ENCODE data around the gene PHACTR1. TPM values are rescaled to one million over a fixed set of nuclear protein-coding genes. Genes with fewer than 3 reads are reported as not detected.

Gene PHACTR1
- total and polyA plus RNA-seq, 9 of the 15 experiments (the other 6 are each of a cell fraction or from before 2014, with no cell fraction given): 11.5 to 32.6 (median 22.0) TPM

GRCh38 chr6:13125841-13126240 is 409.3 kb downstream of the PHACTR1 start (continued):
- no peak for TF ChIP-seq ZNF445 (CRISPR knock-in tag; IDR thresholded peaks at IDR 0.05; ENCODE audit: low read depth)
- TF ChIP-seq NCOA6 (IDR thresholded peaks at IDR 0.05): no peak
- TF ChIP-seq TEAD4 (IDR thresholded peaks at IDR 0.05; ENCODE audit: low read length): no peak
- TF ChIP-seq TEAD4 (CRISPR knock-in tag; IDR thresholded peaks at IDR 0.05; ENCODE audit: borderline replicate concordance): no peak

- ATAC-seq (no peak), FAIRE-seq (peak; percentile 32), DNase-seq (ENCODE audit: extremely low read depth in 1 of 4, low spot score in 3 of 4) (no peak)
- CTCF ChIA-PET (ENCODE audit: low intra/inter-chr PET ratio): no interaction called here
- peaks cover 7 to 9% of the 10 kb centered on the region in 2 experiments; a peak in 4 of 5 replicates for H3K27me3 ChIP-seq (ENCODE audit: control insufficient read depth in 2 of 2, insufficient read depth in 2 of 2, low read length in 2 of 2)
- no peaks in the 10 kb centered on the region for H3K79me2 ChIP-seq (ENCODE audit: control insufficient read depth, insufficient read depth, low read length)
- H3K4me1 ChIP-seq (replicated peaks in 1 of 2; ENCODE audit: control insufficient read depth in 2 of 2, insufficient read depth in 2 of 2, low read length in 2 of 2): no peaks in the 10 kb centered on the region
- intact Hi-C loops (cut with micrococcal nuclease): no loop called here
- H3K9me3 ChIP-seq (replicated peaks; ENCODE audit: control insufficient read depth, insufficient read depth, low read depth, low read length): no peaks in the 10 kb centered on the region
- no peak overlapping the region for H3K4me3 ChIP-seq
- H2AFZ ChIP-seq (ENCODE audit: low read depth, low read length): no peak overlapping the region
- no peak overlapping the region for H3K27ac ChIP-seq (ENCODE audit: extremely low read depth, low read depth, low read length)
- POLR2A ChIA-PET: no interaction called here
- no TSS peak for BruUV-seq (replicated peaks)
- no peaks in the 10 kb centered on the region for H4K20me1 ChIP-seq (replicated peaks; ENCODE audit: control insufficient read depth, insufficient read depth, low read length)
- in situ Hi-C loops (cut with MboI): no loop called here
- H3K9me1 ChIP-seq (ENCODE audit: control insufficient read depth, insufficient read depth, low read length): no peaks in the 10 kb centered on the region
- 2% methylated on average over 4 of the region's 4 CpGs for WGBS (ENCODE audit: insufficient coverage, low coverage, missing lambda C conversion rate)
- no peak for TF ChIP-seq NR1H2 (CRISPR knock-in tag; IDR thresholded peaks at IDR 0.05)
- no peak for TF ChIP-seq HNRNPLL (IDR thresholded peaks at IDR 0.05; ENCODE audit: low read depth, low read length, poor library complexity, severe bottlenecking)
- no peak for TF ChIP-seq MEF2D (tag; conservative IDR thresholded peaks at IDR 0.05; ENCODE audit: low read depth)
- TF ChIP-seq ZNF41 (CRISPR knock-in tag; conservative IDR thresholded peaks at IDR 0.05): no peak
- TF ChIP-seq SMARCB1 (IDR thresholded peaks at IDR 0.05; ENCODE audit: insufficient read length, low read depth): no peak
- no peak for TF ChIP-seq ZSCAN32 (CRISPR knock-in tag; IDR thresholded peaks at IDR 0.05)
- TF ChIP-seq, protein P1, sequence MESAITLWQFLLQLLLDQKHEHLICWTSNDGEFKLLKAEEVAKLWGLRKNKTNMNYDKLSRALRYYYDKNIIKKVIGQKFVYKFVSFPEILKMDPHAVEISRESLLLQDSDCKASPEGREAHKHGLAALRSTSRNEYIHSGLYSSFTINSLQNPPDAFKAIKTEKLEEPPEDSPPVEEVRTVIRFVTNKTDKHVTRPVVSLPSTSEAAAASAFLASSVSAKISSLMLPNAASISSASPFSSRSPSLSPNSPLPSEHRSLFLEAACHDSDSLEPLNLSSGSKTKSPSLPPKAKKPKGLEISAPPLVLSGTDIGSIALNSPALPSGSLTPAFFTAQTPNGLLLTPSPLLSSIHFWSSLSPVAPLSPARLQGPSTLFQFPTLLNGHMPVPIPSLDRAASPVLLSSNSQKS (CRISPR knock-in tag; IDR thresholded peaks at IDR 0.05): no peak
- no peak for TF ChIP-seq NR2C2 (CRISPR knock-in tag; IDR thresholded peaks at IDR 0.05)
- no peak for TF ChIP-seq NR2C2 (tag; IDR thresholded peaks at IDR 0.05)
- no peak for TF ChIP-seq MTA3 (IDR thresholded peaks at IDR 0.05; ENCODE audit: borderline replicate concordance)
- TF ChIP-seq KLF16 (IDR thresholded peaks at IDR 0.05): no peak
- TF ChIP-seq ZNF347 (CRISPR knock-in tag; IDR thresholded peaks at IDR 0.05; ENCODE audit: low read depth): no peak
- TF ChIP-seq KAT7 (CRISPR knock-in tag; IDR thresholded peaks at IDR 0.05; ENCODE audit: borderline replicate concordance): no peak
- no peak overlapping the region for H3K9ac ChIP-seq (ENCODE audit: insufficient read depth in 1 of 2, low read depth in 2 of 2, low read length in 2 of 2)
- H3K4me2 ChIP-seq (ENCODE audit: insufficient read depth, low read length): no peak overlapping the region
- no peaks in the 10 kb centered on the region for H3K36me3 ChIP-seq (ENCODE audit: control insufficient read depth, insufficient read depth, low read length)
Measured at GRCh38 chr6:13131935-13132661, 415.5 kb downstream of the PHACTR1 start.
